NCI-H1930 (cell line): Measurements from ENCODE around the gene PLBD2.

Experiments
- DNase-seq, 2 experiments: peaks; one replicate each; lab custom pipeline; 2025; lab: John Stamatoyannopoulos, UW

The PLBD2 gene

GRCh38 chr12:113370923-113371682 is 12.7 kb downstream of the PLBD2 start:
- no peak for DNase-seq

GRCh38 chr12:113371808-113372207 is 13.4 kb downstream of the PLBD2 start:
- no peak for DNase-seq

- DNase-seq, result no peak
Measured at GRCh38 chr12:113372371-113372770, 14.0 kb downstream of the PLBD2 start.

- DNase-seq, result no peak
Measured at GRCh38 chr12:113373440-113373839, 15.1 kb downstream of the PLBD2 start.

- no peak for DNase-seq
Measured at GRCh38 chr12:113373969-113374368, 15.6 kb downstream of the PLBD2 start.

- DNase-seq, result no peak
Measured at GRCh38 chr12:113374823-113375428, 16.5 kb downstream of the PLBD2 start.

- no peak for DNase-seq
Measured at GRCh38 chr12:113378291-113378690, 19.9 kb downstream of the PLBD2 start.

- DNase-seq, result no peak
Measured at GRCh38 chr12:113381220-113381619, 22.8 kb downstream of the PLBD2 start.

- no peak for DNase-seq
Measured at GRCh38 chr12:113382206-113382605, 23.8 kb downstream of the PLBD2 start.

GRCh38 chr12:113384778-113385177 is 26.4 kb downstream of the PLBD2 start:
- no peak for DNase-seq

- no peak for DNase-seq
Measured at GRCh38 chr12:113385282-113385882, 27.0 kb downstream of the PLBD2 start.

- DNase-seq, result no peak
Measured at GRCh38 chr12:113386866-113387566, 28.6 kb downstream of the PLBD2 start.

- no peak for DNase-seq
Measured at GRCh38 chr12:113387631-113388030, 29.2 kb downstream of the PLBD2 start.

- DNase-seq, result no peak
Measured at GRCh38 chr12:113388351-113388750, 30.0 kb downstream of the PLBD2 start.

GRCh38 chr12:113390064-113391043 is 32.0 kb downstream of the PLBD2 start:
- no peak for DNase-seq

GRCh38 chr12:113391145-113391544 is 32.8 kb downstream of the PLBD2 start:
- no peak for DNase-seq

GRCh38 chr12:113391650-113392337 is 33.4 kb downstream of the PLBD2 start:
- DNase-seq, result no peak

GRCh38 chr12:113392520-113392919 is 34.1 kb downstream of the PLBD2 start:
- no peak for DNase-seq

- no peak for DNase-seq
Measured at GRCh38 chr12:113392988-113393579, 34.7 kb downstream of the PLBD2 start.

GRCh38 chr12:113393749-113394148 is 35.4 kb downstream of the PLBD2 start:
- no peak for DNase-seq
